Activated gamma-delta T cell treated with Interleukin-2 at 50 U/mL for 16 hours (primary cell): ENCODE data around the gene RSAD2.
"Not testable (repeated sequence)": the region's sequence is repeated elsewhere in the genome, so short reads cannot be mapped to it uniquely, and the experiment has no call there.

ENCODE experiments used
- DNase-seq: peaks from one replicate; pipeline ENCODE4 v3.0.0-alpha.2; 2020

The RSAD2 gene, protein sequence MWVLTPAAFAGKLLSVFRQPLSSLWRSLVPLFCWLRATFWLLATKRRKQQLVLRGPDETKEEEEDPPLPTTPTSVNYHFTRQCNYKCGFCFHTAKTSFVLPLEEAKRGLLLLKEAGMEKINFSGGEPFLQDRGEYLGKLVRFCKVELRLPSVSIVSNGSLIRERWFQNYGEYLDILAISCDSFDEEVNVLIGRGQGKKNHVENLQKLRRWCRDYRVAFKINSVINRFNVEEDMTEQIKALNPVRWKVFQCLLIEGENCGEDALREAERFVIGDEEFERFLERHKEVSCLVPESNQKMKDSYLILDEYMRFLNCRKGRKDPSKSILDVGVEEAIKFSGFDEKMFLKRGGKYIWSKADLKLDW

DNA sequence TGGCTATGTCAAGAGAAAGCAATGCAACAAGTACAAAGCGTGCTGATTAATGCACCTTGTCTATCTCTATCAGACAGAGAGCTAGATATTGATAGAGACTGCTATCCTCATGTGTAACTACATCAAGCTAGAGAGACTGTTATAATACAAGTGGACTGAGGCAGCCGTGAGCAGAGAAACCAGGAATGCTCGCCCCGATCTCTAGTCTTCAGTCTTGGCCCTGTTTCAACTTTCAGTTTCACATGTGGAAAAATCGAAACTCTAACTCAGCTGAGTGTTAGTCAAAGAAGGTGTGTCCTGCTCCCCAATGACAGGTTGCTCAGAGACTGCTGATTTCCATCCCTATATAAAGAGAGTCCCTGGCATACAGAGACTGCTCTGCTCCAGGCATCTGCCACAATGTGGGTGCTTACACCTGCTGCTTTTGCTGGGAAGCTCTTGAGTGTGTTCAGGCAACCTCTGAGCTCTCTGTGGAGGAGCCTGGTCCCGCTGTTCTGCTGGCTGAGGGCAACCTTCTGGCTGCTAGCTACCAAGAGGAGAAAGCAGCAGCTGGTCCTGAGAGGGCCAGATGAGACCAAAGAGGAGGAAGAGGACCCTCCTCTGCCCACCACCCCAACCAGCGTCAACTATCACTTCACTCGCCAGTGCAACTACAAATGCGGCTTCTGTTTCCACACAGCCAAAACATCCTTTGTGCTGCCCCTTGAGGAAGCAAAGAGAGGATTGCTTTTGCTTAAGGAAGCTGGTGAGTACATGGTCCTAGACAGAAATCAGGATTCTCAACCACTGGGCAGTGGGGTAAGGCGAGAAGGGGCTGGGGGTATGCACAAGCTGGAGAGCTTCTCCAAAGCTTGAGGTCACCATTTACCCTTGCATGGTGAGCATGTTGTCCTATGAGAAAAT, at the start of gene RSAD2:
Gene RSAD2 (plus strand): TSS at position 376 of the 903 bp plus-strand sequence. CDS start 24 bp downstream, at position 400.
- DNase-seq = no peak

DNA sequence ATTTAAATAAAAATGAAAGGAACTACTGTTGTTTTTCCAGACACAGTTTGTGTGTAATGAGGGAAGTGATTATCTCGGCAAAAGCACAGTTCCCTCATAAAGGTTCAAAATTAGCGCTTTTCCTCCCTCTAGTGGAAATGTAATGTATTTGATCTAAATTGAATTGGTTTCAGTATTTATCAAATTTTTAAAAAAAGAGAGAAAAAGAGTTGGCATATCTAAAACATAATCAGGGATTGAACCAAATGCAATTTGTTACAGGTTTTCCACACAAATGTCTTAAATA, 49.3 kb upstream of the RSAD2 start:
- DNase-seq = no peak

DNA sequence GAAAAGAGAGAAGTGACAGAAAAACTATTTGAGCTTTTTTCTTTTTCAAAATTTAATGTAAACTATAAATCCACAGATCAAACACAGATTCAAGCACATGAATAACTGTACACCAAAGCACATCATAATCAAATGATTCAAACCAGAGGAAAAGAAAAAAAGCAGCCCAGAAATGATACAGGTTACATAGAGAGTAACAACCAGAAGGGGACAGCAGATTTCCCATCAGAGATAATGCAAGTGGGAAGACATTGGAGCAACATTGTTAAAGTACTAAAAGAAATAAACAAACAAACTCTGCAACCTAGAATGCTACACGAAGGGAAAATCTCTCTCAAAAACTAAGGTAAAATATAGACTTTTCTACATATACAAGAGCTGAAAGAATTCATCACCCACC, 46.3 kb upstream of the RSAD2 start:
- no peak for DNase-seq

DNA sequence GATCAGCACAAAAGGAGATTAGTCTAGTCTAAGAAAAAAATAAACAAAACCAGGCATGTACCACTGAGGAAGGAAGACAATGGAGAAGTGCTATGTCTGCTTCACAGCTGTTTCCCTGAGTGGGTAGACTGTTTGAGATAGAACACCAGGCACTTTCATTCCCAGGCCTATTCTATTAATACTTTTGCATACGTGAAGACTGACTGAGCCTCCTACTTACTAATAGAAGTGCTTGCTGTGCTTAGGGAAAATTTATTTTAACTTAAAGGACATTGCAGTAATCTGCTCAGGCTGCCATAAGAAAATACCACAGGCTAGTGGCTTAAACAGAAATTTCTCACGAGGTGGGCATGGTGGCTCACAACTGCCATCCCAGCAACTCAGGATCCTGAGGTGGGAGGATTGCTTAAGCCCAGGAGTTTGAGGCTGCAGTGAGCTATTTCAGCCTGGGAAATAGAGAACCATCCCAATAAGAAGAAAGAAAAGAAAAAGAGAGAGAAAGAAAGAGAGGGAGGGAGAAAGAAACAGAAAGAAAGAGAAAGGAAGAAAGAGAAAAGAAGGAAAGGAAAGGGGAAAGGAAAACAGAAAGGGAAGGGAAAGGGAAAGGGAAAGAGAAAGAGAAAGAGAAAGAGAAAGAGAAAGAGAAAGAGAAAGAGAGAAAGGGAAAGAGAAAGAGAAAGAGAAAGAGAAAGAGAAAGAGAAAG, 44.8 kb upstream of the RSAD2 start:
- DNase-seq = no peak

DNA sequence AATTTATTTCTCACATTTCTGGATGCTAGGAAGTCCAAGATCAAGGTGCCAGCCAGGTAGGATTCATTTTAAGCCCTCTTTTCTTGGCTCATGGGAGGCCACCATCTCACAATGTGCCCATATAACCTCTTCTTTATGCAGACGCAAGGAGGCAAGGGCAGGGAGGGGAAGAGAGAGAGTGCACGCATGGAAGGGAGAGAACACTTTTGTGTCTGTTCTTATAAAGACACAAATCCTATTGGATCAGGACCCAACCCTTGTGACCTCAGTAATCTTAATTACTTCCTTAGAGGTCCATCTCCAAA, 44.3 kb upstream of the RSAD2 start:
- no peak for DNase-seq

DNA sequence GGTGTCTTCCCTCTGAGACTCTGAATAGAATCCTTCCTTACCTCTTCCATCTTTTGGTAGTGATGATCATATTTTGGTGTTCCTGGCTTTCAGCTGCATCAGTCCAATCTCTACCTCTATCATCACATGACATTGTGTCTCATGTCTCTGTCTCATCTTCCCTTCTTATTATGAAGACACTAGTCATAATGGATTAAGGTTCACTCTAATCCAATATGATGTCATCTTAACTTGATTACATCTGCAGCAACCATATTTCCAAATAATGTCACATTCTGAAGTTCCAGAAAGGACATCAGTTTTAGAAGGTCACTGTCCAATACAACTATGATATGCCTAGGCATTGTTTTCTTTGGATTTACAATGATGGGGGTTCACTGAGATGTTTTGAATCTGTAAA, 43.4 kb upstream of the RSAD2 start:
- DNase-seq = no peak

DNA sequence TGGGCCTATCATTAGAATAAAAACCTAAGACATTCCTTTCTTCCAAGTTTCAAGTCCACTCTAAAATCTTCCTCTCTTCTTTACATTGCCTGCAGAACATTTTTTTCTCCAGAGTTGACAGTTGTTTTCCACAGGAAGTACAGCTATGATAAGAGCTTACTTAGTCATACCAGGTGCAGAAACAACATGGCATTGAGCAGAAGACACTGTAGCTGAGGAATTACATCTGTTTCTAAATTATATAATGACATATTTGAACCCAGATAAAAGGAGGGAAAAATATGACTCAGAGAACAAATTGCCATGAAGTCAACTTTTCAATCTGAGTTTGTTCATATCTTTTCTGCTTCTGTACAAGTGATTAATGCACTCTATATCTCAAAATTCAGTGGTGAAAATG, 42.1 kb upstream of the RSAD2 start:
- DNase-seq = no peak

DNA sequence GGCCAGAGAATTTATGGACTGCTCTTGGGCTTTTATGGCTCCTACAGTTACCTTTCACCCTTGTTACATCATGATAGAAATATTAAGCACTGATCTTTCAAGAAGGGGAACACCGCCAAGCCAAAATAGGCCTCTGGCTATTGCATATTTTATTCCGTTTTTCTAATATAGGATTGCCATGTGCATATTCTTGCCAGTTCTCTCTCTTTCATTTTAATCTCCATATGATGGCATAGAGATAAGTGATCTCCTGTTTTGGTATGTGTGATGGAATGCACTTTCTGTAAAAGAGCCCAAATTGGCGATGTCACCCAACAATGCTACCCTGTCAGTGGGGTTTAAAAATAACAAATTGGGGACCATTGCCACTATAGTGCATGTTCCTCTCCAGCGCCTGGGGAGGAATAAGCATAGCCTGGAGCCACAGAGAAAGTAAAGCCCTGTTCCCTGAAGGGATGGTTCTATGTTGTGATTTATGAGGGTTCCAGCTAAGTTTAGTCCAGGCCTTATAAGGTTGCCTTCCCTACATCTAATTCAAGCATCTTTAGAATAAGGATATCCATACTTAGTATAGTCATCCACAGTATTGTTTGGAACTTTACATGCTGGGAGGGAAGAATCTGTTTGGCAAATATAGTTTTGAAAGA, 38.8 kb upstream of the RSAD2 start:
- no peak for DNase-seq

DNA sequence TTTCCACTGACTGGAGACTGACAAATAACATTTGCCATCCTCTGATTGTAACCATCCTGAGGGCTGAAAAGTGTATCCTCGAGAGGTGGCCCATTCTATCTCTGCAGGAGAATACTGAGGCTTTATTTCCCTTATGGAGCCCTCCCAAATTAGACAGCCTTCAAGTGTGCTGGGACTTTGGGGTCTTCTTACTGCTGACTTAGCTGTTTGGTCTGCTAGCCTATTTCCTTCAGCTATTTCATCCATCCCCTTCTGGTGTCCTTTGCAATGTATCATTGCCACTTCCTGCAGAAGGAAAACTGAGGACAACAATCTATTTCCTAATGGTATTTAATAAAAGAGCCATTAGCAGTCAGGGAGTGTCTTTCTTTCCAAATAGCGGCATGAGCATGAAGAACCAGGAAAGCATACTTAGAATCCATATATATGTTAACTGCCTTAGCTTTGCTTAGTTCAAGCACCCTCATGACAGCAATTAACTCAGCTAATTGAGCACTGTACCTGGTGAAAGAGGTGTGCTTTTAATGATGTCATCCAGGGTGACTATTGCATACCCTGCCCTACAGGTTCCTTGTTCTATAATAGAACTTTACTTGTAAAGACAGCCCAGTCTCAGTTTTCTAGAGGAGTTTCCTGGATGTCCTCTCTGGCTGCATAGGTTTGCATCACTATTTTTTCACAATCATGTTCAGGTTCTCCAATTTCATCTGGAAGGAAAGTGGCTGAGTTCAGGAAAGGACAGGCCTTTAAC, 35.9 kb upstream of the RSAD2 start:
- no peak for DNase-seq

DNA sequence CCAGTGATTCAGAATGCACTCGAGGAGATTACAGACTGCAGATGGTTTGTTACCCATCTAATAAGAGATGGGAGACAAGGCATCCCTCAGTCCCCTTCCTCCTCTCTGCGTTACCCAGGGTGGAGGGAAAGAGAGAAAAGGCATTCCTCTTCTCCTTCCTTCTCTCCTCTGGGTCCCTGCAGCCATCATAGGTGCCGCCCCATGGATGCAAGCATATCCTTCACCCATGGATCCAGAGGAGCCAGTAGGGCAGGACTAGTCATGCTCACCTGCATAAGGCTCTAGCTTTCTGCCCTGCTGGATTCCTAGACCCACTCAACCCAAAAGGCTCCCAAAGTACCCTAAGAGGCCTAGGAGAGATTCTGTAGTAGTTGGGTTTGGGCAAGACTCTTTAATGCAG, 32.3 kb upstream of the RSAD2 start:
- DNase-seq = no peak

DNA sequence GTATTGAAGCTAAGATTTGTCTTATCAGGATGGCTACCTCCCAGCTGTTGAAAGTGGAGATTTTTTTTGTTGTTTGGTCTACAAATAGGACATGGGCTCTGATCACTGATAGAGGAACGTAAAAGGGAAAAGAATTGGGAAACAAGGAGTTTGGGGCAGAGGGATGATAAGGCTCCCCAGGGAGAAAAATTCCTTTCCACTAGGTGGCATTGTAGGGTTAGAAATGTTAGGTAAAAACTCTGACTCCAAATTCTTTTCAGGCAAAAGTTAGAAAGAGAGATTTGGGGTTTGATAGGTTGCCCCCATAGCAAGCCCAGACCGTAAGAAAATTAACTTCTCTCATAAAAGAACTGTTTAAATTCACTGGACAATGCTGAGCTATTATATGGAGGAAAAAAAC, 31.7 kb upstream of the RSAD2 start:
- no peak for DNase-seq

DNA sequence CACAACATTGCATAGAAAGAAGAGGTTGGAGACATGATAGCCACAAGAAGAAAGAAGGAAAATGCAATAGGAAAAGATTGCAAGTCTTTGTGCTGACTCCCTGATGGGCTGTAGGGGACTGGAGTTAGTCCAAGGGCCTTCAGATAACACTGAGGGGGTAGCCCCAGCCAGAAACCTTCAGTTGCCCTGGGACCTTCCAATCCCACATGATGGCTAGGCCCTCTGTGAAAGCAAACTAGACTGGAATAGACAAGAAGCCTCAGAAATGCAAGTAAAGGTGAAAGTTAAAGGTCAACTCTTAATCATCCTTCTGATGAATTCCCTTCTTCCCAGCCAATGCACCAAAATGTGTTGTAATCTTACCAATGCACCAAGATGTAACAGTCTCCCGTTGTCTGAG, 31.0 kb upstream of the RSAD2 start:
- DNase-seq = no peak

DNA sequence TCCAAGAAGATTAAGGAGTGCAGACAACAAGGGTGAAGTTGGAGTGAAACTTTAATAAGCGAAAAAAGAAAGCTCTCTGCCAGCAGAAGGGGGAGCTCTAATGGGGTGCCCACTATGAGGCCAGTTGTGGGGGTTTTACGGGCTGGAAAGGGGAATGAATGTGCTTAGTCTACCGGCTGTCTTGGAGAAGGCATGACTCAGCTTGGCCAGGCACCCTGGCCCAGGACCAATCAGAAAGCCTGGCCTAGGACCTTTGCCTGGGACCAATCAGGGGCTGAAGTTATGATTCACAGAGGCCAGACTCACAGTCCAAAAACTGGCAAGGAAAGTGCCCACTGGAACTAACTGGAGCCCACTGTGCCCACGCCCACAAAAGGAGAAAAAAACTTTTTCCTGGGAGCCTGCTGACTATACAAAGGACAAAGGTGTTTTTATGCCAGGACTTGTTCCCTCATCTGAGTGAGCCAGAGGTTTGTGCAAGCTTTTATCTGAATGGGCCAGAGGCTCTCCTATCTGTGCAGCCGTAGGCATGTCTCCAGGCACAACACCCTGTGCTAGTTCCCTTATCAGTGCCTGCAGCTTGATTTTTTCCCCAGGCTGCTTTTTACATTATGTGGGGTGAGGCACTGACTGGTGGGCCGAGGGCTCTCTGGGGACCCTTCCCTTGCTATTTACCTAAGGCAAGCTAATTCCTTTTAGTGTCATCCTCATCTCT, 30.5 kb upstream of the RSAD2 start:
- DNase-seq = no peak

DNA sequence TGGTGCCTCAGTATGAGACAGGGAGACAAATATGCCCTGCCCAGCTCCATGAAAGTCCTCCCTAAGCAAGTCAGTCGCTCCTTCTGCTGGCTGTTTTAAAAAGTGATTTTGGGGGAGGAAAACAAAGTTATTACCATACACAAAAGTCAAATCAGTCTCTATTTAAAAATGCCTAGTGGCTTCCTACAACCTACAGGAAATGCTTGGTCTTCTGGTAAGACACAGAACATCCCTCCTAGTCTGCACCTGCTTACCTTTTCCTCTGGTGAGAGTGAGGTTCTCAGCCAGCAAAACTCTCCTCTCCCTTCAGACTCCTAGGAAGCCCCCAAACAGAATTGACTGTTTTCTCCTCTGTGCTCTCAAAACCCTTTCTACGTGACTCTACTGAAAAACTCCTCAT, 25.4 kb upstream of the RSAD2 start:
- no peak for DNase-seq

DNA sequence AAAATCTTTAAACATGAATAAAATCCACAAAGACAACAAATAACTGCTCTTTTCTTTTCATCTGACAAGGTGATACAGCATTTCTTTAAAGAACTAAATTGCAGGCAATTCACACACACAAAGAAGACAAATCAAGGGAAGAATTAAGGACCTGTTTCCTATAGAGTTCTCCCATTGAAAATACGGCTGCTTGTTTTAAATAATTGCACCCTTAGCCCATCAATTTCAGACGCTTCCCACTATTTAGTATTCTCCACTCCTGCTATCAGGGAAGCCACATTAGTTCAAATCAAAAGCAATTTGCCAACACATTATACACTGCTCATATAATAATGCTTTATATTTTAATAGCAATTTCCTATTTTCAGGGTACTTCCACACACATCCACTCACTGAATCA, 23.2 kb upstream of the RSAD2 start:
- no peak for DNase-seq

DNA sequence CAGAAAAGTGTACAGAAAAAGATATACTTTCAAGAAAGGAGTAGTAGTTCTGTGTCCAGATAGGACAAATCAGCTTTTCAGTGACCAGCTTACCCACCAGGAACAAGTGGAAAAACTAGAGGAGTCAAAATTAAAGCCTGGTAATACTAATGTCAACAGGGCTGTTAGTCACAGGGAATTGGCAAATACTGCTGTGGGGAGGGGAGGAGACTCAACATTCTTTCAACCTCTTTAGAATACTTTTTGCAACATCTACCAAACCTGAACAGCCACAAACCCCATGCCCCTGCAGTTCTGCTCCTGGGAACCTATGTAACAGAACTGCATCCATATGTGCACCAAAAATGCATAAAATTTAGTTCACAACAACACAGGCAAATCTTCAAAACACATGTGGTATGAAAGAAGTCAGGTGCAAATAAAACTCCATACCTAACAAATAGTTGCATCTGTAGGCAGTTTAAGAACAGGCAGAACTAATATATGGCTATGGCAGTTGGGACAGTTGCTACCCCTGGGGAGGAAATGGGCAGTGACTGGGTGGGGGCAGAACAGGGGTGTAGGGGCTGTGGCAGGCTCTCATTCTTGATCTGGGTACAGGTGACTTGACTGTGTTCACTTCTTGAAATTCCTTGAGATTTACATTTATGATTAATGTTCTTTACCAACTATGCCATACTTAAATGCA, 21.6 kb upstream of the RSAD2 start:
- no peak for DNase-seq

DNA sequence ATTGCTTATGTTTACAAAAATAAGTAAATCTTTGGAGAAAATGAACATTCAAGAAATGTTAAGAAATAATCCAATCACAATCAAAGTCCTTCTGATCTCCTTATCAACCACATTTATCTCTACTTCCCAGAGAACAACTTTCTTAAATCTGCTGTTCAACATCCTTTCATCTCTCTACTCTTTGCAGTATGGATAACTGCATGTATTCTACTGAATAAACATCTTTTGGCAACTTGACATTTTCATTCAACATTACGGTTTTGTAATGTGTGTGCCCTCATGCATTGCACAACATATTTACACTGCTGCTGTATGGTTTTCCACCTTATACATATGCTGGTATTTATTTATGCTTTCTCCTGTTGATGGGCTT, 21.0 kb upstream of the RSAD2 start:
- DNase-seq = no peak

DNA sequence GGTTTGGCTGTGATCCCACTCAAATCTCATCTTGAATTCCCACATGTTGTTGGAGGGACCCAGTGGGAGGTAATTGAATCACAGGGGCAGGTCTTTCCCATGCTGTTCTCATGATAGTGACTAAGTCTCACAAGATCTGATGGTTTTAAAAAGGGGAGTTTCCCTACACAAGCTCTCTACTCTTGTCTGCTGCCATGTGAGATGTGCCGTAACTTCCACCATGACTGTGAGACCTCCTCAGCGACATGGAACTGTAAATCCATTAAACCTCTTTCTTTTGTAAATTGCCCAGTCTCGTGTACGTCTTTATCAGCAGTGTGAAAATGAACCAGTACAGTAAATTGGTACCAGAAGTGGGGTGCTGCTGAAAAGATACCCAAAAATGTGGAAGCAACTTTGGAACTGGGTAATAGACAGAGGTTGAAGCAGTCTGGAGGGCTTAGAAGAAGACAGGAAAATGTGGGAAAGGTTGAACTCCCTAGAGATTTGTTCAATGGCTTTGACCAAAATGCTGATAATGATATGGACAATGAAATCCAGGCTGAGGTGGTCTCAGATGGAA, 19.0 kb upstream of the RSAD2 start:
- DNase-seq = not testable (repeated sequence)

DNA sequence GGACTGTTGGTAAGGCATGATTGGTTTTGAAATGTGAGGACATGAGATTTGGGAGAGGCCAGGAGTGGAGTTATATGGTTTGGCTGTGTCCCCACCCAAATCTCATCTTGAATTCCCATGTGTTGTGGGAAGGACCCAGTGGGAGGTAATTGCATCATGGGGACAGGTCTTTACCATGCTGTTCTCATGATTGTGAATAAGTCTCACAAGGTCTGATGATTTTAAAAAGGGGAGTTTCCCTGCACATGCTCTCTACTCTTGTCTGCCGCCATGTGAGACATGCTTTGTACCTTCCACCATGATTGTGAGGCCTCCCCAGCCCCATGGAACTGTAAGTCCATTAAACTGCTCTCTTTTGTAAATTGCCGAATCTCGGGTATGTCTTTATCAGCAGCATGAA, 17.3 kb upstream of the RSAD2 start:
- no peak for DNase-seq

DNA sequence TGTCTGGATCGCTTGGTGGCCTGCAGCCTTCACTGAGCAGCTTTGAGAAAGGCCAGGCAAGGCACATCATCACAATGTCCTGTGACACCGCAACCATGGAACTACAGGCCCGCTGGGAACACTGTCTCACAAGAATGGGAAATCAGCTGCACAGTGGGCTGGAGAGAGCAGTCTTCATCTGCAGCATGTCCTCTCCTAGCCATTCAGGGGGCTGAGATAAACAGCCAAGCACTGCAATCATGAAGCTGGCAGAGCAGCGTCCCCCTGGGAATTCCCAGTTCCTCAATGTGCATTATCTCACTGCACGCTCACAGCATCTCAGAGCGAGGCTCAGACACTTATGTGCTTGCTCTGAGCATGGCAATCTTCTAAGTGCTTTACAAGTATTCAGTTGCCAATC, 13.8 kb upstream of the RSAD2 start:
- DNase-seq = no peak

DNA sequence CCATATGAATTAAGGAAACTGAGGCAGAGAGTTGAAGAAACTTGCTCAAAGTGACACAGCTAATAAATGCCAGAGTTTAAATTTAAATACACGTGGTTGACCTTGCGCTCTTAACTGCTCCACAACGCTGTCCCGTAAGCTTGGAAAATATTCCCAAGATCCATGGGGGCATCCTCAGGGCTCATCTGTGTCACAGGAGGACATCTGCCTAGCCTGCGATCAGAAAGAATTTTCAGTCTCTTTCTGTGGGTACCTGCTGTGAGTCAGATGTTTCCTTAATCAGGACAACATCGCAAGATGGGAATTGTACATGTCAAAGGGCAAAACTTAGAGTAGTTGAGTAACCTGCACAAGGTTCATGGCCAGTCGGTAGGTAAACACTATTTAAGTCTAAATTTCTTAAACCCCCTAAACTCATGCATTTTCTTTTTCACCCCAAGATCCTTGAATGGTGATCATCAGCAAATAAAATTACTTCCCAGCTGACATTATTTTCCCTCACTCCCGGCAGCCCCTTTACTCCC, 13.3 kb upstream of the RSAD2 start:
- no peak for DNase-seq
